Fibroblast of skin of scalp (primary cell): ENCODE measurements around the gene MED13.
"Not testable (repeated sequence)": the region's sequence is repeated elsewhere in the genome, so short reads cannot be mapped to it uniquely, and the experiment has no call there.

ENCODE experiments used
- DNase-seq: peaks from one replicate; pipeline ENCODE4 v3.0.0-alpha.2; 2013

MED13 gene

GRCh38 chr17:62057696-62058095 is 7.4 kb downstream of the MED13 start:
- DNase-seq = peak; percentile 22

GRCh38 chr17:62052765-62053338 is 12.2 kb downstream of the MED13 start:
- no peak for DNase-seq

- DNase-seq = no peak
These were observed 14.0 kb downstream of the MED13 start for GRCh38 chr17:62051053-62051452.

DNA sequence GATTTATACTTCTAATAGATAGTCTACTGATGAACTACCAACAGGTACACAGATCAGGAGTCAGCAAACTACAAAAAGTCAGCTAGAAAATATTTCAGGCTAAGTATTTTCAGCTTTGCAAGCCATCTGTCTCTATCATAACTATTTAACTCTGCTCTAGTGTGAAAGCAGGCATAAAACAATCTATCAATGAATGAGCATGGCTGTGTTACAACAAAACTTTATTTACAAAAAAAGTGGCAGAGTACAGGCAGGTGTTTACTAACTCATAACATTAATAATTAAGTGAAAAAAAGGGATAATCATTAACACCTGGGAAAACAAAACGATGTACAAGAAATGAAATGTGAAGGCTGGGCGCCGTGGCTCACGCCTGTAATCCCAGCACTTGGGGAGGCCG is 15.8 kb downstream of the MED13 start:
- DNase-seq = no peak

- no peak for DNase-seq
These were observed 16.8 kb downstream of the MED13 start for GRCh38 chr17:62048262-62048661.

- no peak for DNase-seq
These were observed 19.6 kb downstream of the MED13 start for GRCh38 chr17:62045517-62045916.

- no peak for DNase-seq
These were observed 20.0 kb downstream of the MED13 start for GRCh38 chr17:62045109-62045508.

DNA sequence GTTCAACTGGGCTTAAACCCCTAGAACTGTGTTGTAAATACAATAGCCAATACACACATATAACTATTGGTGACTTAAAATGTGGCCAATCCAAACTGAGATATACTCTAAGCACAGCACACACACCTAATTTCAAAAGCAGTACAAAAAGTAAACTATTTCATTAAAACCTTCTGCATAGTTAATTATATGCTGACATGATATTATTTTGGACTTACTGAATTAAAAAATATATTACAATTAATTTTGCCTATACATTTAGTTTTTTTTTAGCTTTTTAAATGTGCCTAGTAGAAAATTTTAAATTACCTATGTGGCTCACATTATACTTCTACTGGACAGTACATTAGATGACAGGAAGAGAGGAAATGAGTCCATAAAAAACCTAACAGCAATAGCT is 21.5 kb downstream of the MED13 start:
- DNase-seq = no peak

DNA sequence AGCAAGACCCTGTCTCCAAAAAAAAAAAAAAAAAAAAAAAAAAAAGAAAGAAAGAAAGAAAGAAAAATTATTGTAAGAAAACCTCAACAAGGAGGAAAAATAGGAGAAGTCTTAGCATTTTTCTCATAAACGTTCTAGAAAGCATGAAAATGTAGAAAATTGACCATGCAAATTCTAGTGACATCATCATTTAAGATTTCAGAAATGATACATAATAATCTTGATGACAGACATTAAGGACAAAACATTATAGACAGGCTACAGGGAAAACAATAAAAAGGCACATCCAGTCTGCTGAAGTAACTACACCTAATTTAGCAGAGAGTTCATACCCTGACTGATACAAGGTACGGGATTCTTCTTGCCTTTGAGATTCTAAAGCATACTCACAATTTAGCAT is 21.9 kb downstream of the MED13 start:
- DNase-seq = no peak

- DNase-seq = no peak
These were observed 26.8 kb downstream of the MED13 start for GRCh38 chr17:62038248-62038647.

DNA sequence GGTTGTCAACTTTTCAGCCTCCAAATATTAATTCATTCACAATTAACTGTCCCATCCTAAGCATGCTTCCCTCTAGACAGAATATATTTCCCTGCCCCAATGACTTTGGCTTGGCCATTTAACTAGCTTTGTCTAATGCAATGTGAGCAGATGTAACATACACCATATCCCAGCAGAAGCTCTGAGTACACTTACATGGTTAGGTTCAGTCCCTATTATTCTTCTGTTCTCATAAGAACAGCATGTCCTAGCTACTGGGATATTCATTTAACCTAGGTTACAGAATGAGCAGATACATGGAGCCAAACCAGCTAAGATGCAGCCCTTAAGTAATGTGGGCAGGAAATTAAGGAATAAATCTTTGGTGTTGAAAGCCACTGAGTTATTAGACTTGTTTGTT is 31.8 kb downstream of the MED13 start:
- no peak for DNase-seq

GRCh38 chr17:62032480-62032879 is 32.6 kb downstream of the MED13 start:
- DNase-seq = no peak

GRCh38 chr17:62030264-62030663 is 34.8 kb downstream of the MED13 start:
- no peak for DNase-seq

DNA sequence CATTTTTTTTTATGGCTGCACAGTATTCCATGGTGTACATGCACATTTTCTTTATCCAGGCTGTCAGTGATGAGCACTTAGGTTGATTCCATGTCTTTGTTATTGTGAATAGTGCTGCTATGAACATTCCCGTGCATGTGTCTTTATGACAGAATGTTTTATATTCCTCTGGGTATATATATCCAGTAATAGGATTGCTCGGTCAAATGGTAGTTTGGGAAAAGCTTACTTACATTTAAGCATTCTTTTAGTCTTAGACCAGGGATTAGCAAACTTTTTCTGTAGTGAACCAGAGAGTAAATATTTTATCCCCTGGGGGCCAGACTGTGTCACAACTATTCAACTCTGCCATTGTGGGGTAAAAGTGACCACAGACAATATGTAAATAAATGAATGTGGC is 40.2 kb downstream of the MED13 start:
- DNase-seq = peak; percentile 68

- peak; percentile 46 for DNase-seq
These were observed 47.2 kb downstream of the MED13 start for GRCh38 chr17:62017912-62018311.

DNA sequence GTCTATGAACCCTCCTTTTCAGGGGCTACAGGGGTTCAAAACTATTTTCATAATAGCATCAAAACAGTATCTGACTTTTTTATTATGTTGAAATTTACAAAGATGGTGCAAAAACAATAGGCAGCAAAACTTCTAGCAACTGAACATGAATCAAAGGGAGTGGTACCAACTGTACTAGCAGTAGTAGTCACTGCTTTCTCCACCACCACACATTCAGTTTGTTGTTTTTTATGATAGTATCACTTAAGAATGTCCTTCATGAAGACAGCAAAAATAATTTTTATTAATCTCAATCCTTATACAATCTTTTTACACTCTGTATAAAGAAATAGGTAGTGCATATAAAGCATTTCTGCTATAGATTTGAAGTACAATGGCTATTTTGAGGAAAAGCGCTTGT is 47.6 kb downstream of the MED13 start:
- DNase-seq = peak; percentile 52

DNA sequence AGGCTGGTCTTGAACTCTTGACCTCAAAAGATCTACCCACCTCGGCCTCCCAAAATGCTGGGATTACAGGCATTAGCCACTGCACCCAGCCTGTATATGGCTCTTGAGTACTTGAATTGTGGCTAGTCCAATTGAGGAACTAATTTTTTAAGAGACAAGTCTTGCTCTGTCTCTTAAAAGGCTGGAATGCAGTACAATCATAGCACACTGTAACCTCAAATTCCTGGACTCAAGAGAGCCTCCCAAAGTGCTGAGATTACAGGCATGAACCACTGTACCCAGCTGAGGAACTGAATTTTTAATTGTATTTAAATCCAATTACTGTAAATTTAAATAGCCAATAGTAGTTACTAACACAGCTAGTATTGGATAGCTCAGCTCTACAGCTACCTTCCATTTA is 50.6 kb downstream of the MED13 start:
- peak; percentile 27 for DNase-seq

- no peak for DNase-seq
These were observed 55.9 kb downstream of the MED13 start for GRCh38 chr17:62009220-62009619.

DNA sequence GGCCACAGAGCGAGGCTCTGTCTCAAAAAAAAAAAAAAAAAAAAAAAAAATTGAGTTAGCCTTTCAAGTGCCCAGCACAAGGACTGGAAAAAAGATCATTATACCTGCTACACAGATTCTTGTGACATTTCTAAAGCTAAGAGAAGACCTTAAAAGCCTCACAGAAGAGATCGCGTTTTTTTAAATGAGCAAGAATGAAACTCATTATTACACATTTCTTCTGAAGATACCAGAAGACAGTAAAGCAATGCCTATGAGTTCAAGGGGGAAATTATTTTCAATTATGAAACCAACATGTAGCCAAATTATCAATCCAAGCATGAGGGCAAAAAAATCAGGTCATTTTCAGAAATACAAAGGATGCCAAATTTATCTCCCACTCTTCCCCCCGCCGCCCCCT is 56.8 kb downstream of the MED13 start:
- DNase-seq = no peak

- DNase-seq = no peak
These were observed 60.7 kb downstream of the MED13 start for GRCh38 chr17:62004388-62004787.

- not testable (repeated sequence) for DNase-seq
These were observed 61.9 kb downstream of the MED13 start for GRCh38 chr17:62003141-62003540.

GRCh38 chr17:62001105-62001504 is 64.0 kb downstream of the MED13 start:
- DNase-seq = no peak

- DNase-seq = no peak
These were observed 64.9 kb downstream of the MED13 start for GRCh38 chr17:62000186-62000585.

DNA sequence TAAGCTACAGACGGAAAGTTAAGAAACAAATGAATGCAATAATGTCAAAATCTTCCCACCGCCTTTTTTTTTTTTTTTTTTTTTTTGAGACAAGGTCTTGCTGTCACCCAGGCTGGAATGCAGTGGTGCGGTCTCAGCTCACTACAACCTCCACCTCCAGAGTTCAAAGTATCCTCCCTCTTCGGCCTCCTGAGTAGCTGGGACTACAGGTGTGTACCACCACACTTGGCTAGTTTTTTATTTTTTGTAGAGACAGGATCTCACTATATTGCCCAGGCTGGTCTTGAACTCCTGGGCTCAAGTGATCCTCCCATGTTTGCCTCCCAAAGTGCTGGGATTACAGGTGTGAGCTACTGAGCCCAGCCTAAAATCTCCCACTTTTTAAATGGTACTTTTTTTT is 66.5 kb downstream of the MED13 start:
- not testable (repeated sequence) for DNase-seq

- peak; percentile 56 for DNase-seq
These were observed 67.4 kb downstream of the MED13 start for GRCh38 chr17:61997664-61998063.
